HG03097 (cell line): ENCODE measurements around the gene MYF5.

Experiments
- ATAC-seq: cut with Tn5 transposase; IDR thresholded peaks from one replicate; pipeline ENCODE4 v1.9.1; 2021; ENCODE audit not compliant: unreplicated experiment, low FRiP score

The MYF5 gene

DNA sequence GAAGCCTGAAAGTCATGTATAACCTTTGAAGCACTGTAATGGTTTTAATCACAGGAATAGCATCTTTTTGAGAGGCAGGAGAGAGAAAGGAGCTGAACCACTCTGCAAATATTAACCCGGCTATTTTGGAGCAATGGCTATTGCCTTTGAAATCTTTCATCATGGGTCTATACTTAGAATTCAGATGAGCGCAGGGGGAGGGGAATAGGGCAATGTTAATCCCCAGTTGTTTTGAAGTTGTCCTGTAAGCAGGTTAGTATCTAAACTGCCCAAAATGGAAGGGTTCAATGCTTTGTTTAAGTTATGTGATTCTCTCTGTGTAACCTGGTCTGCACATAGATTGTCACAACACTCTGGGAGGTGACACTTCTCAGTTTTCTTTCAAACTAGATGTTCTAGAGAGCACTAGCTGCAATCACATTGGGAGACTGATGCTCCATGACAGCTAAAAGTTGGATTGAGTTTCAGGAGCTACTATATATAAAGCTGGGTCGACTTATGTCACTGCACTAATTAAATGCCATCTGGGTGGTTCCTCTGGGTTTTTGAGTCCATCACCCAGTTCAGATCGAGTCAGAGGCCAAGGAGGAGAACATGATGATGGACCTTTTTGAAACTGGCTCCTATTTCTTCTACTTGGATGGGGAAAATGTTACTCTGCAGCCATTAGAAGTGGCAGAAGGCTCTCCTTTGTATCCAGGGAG, 9.4 kb upstream of the MYF5 start, which contains the start of gene MYF6:
Gene MYF6, plus strand, starts transcription at position 509 of the 704 bp plus-strand sequence. Its CDS starts 86 bp downstream, at position 595.
- no peak for ATAC-seq

DNA sequence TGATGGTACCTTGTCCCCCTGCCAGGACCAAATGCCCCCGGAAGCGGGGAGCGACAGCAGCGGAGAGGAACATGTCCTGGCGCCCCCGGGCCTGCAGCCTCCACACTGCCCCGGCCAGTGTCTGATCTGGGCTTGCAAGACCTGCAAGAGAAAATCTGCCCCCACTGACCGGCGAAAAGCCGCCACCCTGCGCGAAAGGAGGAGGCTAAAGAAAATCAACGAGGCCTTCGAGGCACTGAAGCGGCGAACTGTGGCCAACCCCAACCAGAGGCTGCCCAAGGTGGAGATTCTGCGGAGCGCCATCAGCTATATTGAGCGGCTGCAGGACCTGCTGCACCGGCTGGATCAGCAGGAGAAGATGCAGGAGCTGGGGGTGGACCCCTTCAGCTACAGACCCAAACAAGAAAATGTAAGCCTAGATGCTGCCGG, 8.9 kb upstream of the MYF5 start:
- no peak for ATAC-seq

DNA sequence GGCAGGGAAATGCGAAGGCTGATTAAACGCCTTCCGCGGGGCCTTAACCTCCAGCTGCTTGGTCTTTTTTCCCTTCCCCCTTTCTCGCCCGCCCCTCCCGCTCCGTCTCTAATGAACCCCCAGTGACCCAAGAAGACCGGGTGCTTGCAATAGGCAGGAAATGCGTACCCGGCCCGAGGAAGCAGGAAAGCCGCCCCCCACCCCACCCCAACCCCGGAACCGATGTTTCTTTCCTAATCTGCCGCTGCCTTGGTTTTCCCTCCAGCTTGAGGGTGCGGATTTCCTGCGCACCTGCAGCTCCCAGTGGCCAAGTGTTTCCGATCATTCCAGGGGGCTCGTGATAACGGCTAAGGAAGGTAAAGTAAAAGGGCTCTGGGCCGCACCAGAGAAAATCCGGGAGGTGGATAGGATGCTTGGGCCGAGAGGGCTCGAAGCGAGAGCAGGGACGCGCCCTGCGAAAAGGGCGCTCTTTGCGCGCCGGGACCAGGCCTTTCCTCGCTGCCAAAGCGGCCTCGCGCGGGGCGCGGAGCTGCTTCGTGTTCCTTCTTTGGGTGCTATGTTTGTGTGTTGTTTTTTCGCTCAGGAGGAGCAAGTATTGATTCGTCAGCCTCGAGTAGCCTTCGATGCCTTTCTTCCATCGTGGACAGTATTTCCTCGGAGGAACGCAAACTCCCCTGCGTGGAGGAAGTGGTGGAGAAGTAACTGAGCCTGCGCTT, 8.3 kb upstream of the MYF5 start:
- ATAC-seq = no peak

DNA sequence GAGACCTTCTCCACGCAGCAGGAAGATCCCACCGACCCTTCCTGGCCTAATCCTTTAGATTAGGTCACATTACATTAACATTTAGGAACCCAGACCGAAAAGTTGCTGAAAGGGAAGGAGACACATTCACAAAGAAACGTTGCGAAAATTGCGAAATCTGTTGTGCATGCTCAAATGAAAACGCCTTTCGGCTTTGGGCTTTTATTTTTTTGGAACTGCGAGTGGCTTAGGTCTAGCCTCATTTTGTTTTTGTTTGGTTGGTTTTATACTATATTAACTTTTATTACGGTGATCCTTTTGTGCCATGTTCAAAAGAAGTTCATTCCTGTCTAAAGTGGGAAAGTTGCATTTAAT, 7.8 kb upstream of the MYF5 start:
- no peak for ATAC-seq

- no peak for ATAC-seq
Observed at GRCh38 chr12:80709811-80710726, 6.6 kb upstream of the MYF5 start.

DNA sequence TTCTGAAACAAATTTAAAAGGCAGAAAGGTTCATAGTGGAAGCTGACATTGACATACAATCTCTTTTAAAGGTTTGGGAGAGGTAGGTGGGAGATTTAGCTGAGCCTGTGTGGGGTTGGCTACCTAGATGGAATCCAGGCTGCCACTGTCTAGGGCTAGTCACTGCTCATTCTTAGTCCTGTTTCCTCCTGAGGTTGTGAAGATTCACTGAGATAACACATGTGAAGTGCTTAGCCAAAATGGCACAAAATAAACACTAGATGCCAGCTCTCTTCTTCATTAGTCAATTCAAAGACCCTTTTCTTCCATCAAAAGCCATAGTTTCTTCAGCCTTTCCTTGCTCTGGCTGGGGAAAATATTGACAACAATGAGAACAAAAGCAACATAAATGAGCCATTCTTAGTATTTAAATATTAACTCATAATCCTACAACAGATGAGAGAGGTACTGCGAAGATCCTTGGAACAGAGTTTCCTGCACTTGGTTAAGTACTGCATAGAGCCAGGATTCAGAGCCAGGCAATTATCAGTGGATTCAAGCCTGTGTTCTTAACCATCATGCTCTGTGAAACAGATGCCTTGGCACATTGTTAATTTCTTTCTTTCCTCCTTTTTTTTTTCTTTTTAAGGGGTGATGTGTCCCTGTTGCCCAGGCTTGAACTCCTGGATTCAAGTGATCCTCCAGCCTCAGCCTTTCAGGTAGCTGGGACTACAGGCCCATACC, 5.8 kb upstream of the MYF5 start:
- ATAC-seq = no peak

DNA sequence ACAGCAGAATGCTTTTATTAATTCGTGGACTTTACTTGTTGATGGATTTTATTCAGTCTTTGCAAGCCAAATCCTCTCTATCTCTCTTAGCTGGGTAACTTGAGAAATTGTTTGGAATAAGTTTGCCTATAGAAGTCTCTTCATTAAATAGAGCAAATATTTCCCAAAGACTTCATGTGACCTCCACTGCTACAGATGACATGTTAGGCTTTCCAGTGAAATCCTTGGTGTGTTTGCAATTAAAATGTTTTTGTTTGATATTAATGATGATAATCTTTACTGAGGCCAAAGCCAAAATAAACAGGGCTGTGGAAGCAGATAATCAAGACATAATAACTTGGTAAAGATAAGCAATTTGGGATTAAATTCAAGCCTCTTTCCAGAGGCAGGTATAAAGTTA, 4.8 kb upstream of the MYF5 start:
- no peak for ATAC-seq

GRCh38 chr12:80712866-80713265, 3.8 kb upstream of the MYF5 start:
- no peak for ATAC-seq

DNA sequence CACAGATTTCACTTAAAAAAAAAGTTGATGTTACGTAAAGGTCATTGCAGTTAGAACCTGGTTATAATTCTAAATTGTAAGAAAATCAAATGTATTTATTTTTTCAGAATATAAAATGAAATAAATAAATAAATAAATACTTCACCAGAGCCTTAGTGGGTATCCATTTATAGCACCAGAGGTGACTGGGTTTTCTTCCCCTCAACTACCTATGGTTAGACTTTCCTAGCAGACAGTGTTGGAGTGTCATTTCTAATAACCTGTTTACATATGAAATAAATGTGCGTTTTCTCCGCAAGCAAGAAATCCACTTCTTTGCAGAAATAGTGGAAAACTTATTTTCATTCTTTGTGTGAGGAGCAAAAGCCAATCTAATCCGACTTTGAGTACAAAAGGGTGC, 3.3 kb upstream of the MYF5 start:
- no peak for ATAC-seq

GRCh38 chr12:80714055-80714454, 2.7 kb upstream of the MYF5 start:
- ATAC-seq = no peak

DNA sequence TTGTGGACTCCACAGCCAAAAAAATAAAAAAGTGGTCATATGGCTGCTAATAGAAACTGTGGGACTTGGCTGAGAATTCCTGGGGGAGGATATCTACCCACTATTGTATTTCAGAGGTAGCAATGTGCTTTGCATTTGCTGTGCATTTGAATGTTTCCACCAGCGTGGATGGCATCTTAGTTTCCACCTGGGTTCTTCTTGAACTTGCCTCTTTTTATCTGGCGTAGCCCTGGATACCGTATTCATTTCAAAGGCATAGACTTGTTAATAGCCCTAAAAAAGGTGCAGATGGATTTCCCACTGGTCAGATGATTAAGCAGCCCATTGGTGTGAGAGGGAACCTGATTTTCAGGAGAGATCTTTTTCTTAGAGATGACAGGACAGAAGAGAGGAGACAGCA, 1.9 kb upstream of the MYF5 start:
- ATAC-seq = no peak

DNA sequence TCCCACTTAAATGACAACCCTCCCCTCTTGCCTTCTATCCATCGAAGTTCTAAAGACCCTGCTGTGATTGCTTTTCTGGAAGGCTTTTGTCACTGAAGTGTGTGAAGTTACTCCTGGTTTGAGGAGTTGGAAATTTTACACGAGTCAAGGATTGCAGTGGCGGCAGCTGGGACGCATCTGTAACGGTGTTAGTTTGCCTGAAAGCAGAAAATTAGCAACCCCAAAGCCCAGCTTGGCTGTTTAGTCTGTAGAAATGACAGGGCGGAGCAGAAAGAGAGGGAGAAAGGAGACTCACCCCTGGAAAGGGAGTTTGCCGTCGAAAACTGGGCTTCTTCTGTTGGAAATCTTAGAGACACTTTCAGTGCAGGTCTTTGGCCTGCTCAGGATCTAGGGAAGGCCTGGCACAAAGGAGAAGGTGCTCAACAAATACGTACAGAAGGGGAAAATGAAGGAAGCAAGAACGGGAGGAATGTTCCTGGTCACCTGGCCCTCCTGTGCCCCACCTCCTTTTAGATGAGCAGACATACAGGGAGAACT, 931 bp upstream of the MYF5 start:
- no peak for ATAC-seq

DNA sequence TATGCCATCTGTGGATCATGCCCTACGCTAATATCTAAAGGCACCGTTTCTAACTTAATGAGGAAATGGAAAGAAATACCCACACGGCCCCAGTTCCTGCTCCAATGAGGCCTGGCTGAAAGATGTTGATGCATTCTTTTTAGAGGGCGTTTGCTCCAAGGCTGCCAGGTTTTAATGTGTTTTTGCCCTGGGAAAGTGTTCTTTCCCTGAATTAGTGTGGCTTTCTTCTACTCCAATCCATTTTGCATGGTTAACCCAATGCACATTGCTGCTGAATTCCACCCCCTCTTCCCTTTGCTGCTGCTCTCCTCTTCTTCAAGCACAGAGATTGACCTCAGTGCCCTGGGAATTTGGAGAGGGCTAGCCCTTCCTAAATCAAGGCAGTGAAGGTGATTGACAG, 1.1 kb downstream of the MYF5 start:
- no peak for ATAC-seq

DNA sequence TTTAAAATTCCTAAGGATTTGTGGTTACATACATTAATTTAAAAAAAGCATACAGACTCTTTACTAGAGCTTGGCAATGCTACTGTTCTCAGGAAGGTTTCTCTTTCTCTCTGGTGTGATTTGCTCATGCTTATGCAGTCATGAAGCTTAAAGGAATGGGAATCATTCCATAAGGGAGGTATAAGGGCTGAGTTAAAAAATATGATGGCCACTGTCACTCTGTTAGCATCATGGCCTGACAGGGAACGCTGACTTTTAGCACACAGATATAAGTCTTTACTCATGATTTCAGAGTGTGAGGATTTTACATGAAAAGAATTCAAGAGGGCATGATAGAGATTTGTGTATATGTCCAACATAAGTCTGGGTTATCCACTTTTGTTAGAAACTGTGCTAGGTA, 3.8 kb downstream of the MYF5 start:
- no peak for ATAC-seq

GRCh38 chr12:80721326-80721725, 4.6 kb downstream of the MYF5 start:
- no peak for ATAC-seq

DNA sequence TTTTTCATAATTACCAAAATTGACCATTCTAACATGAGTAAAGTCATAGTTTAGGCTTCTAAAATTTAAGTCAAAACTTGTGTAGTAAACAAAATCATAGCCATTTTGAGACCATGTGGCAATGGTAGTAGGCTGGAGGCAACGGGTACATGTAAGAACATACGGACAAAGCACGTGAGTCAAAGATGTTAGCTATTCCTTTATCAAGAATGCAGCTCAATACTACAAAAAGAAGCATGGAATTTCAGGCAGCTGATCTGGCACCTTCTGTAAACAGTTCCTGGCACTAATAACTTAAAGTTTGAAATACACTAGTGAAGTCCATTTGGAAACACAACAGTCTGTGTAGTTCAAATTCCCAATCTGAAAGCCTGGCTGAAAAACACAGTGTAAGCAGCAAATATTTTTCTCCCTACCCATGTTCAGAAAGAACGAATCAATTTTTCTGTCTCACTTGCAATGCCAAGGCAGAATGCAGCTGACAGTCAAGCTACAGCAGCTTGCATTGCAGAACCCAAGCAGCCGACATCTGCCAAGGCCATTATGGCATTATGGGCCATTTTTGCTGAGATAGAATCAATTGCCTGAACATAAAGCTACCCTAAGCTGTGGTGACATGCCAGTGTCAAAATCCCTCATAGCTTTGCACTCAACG, 29.3 kb downstream of the MYF5 start:
- ATAC-seq = no peak

- ATAC-seq = no peak
Observed at GRCh38 chr12:80747800-80748199, 31.1 kb downstream of the MYF5 start.

DNA sequence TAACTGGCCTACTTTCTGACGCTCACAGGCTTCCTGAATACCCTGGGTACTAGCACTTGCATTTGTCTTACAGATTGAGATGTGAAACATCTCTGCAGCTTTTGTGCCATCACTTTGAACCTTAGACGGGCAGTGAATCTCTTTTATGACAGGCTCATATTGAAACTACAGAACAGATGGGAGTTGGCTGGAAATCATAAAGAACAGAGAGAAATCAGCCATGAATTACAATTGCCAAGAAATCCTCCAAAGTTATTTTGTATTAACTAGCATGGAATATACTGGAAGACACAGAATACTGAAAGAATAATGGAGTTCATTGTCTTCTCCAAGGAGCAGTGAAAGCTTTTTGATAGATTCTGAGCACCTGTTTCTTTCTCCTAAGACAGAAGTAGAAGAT, 32.7 kb downstream of the MYF5 start:
- no peak for ATAC-seq

- no peak for ATAC-seq
Observed at GRCh38 chr12:80752464-80752863, 35.8 kb downstream of the MYF5 start.

GRCh38 chr12:80754274-80754673, 37.6 kb downstream of the MYF5 start:
- ATAC-seq = no peak
